GM12878 (cell line): ENCODE data around the gene SLC25A17.
"Not testable (repeated sequence)": the region's sequence is repeated elsewhere in the genome, so short reads cannot be mapped to it uniquely, and the experiment has no call there.

Experiments used
- CTCF ChIP-seq, 3 experiments: IDR thresholded peaks in 2 of 3; conservative IDR thresholded peaks in 1 of 3; 2 replicates each; pipeline ENCODE4 v1.5.1; 2011; ENCODE audit warnings: low read depth in 3 of 3, low read length in 3 of 3, mild to moderate bottlenecking in 3 of 3, control low read depth in 2 of 3, moderate library complexity in 2 of 3, inconsistent platforms in 1 of 3, mixed read lengths in 1 of 3; ENCODE audit not compliant: control insufficient read depth in 2 of 3, insufficient read depth in 1 of 3; ENCODE audit errors: extremely low read depth in 1 of 3
- ETV6 ChIP-seq, 2 experiments: fragments of 450-650 bp in 1 of 2; IDR thresholded peaks in 1 of 2; conservative IDR thresholded peaks in 1 of 2; 2 replicates each; pipeline ENCODE4 v1.6.1; 2014; ENCODE audit warnings: antibody characterized with exemption in 1 of 2, borderline replicate concordance in 1 of 2, low read depth in 1 of 2, mild to moderate bottlenecking in 1 of 2, moderate library complexity in 1 of 2
- EZH2 ChIP-seq: IDR thresholded peaks from 2 replicates; pipeline ENCODE4 v1.6.1; 2012; ENCODE audit warnings: low read depth, mild to moderate bottlenecking, control low read depth, inconsistent platforms, low read length, borderline replicate concordance; ENCODE audit not compliant: control insufficient read depth
- NFIC ChIP-seq: IDR thresholded peaks from 2 replicates; pipeline ENCODE4 v1.6.1; 2012; ENCODE audit warnings: low read depth, mild to moderate bottlenecking, inconsistent platforms, low read length, moderate library complexity
- POLR2A ChIP-seq: IDR thresholded peaks from 2 replicates; pipeline ENCODE4 v1.6.1; 2011; ENCODE audit warnings: low read depth, mild to moderate bottlenecking, low read length
- RAD21 ChIP-seq: IDR thresholded peaks from 2 replicates; pipeline ENCODE4 v1.6.1; 2011; ENCODE audit warnings: mild to moderate bottlenecking, low read depth, low read length, moderate library complexity; ENCODE audit not compliant: insufficient read depth
- SIX5 ChIP-seq: IDR thresholded peaks from 2 replicates; pipeline ENCODE4 v1.6.1; 2011; ENCODE audit warnings: mild to moderate bottlenecking, low read depth, low read length, moderate library complexity; ENCODE audit not compliant: severe bottlenecking
- TCF12 ChIP-seq: IDR thresholded peaks from 2 replicates; pipeline ENCODE4 v1.6.1; 2011; ENCODE audit warnings: low read depth, mild to moderate bottlenecking, low read length
- ZNF274 ChIP-seq: IDR thresholded peaks from one replicate; pipeline ENCODE4 v1.8.0; 2011; ENCODE audit not compliant: insufficient read length, insufficient read depth
- TF ChIP-seq, protein P1 (sequence below): IDR thresholded peaks from 2 replicates; pipeline ENCODE4 v1.6.1; 2011; ENCODE audit warnings: low read depth, mild to moderate bottlenecking, low read length, moderate library complexity, borderline replicate concordance; ENCODE audit errors: extremely low read depth
- TF ChIP-seq, protein P2 (sequence below): fragments of 150-350 bp; IDR thresholded peaks from 2 replicates; pipeline ENCODE4 v1.6.1; 2016; ENCODE audit warnings: low read depth, low read length

DNA sequence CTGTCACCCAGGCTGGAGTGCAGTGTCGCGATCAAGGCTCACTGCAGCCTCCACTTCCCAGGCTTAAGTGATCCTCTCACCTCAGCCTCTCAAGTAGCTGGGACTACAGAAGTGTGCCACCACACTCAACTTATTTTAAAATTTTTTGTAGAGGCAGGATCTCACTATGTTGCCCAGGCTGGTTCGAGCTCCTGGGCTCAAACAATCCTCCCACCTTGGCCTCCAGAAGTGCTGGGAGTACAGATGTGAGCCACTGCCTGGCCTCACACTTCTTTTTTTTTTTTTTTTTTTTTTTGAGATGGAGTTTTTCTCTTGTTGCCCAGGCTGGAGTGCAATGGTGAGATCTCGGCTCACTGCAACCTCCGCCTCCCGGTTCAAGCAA lies 99.0 kb downstream of the SLC25A17 start:
- TF ChIP-seq NFIC; ETV6 (conservative IDR thresholded peaks at IDR 0.05 in 1 of 2, IDR thresholded peaks at IDR 0.05 in 1 of 2; ENCODE audit: borderline replicate concordance in 1 of 2, low read depth in 1 of 2); CTCF (IDR thresholded peaks at IDR 0.05 in 2 of 3, conservative IDR thresholded peaks at IDR 0.05 in 1 of 3; ENCODE audit: control insufficient read depth in 2 of 3, extremely low read depth in 1 of 3, insufficient read depth in 1 of 3, low read depth in 3 of 3, low read length in 3 of 3); ZNF274; EZH2; SIX5; RAD21; TCF12; POLR2A: not testable (repeated sequence)
- TF ChIP-seq, protein P1, sequence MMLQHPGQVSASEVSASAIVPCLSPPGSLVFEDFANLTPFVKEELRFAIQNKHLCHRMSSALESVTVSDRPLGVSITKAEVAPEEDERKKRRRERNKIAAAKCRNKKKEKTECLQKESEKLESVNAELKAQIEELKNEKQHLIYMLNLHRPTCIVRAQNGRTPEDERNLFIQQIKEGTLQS = not testable (repeated sequence)
- TF ChIP-seq, protein P2, sequence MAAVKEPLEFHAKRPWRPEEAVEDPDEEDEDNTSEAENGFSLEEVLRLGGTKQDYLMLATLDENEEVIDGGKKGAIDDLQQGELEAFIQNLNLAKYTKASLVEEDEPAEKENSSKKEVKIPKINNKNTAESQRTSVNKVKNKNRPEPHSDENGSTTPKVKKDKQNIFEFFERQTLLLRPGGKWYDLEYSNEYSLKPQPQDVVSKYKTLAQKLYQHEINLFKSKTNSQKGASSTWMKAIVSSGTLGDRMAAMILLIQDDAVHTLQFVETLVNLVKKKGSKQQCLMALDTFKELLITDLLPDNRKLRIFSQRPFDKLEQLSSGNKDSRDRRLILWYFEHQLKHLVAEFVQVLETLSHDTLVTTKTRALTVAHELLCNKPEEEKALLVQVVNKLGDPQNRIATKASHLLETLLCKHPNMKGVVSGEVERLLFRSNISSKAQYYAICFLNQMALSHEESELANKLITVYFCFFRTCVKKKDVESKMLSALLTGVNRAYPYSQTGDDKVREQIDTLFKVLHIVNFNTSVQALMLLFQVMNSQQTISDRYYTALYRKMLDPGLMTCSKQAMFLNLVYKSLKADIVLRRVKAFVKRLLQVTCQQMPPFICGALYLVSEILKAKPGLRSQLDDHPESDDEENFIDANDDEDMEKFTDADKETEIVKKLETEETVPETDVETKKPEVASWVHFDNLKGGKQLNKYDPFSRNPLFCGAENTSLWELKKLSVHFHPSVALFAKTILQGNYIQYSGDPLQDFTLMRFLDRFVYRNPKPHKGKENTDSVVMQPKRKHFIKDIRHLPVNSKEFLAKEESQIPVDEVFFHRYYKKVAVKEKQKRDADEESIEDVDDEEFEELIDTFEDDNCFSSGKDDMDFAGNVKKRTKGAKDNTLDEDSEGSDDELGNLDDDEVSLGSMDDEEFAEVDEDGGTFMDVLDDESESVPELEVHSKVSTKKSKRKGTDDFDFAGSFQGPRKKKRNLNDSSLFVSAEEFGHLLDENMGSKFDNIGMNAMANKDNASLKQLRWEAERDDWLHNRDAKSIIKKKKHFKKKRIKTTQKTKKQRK = not testable (repeated sequence)
